ENCODE data around the gene CEP97.
A peak's percentile ranks its signal among the peaks of the same experiment; 100 is the strongest.
"Not testable (repeated sequence)": the region's sequence is repeated elsewhere in the genome, so short reads cannot be mapped to it uniquely, and the experiment has no call there.

CEP97 gene

GRCh38 chr3:101724329-101725193 lies at the start of gene CEP97:
Gene CEP97 (plus strand): TSS chr3:101724614. CDS start chr3:101724677, 63 bp downstream.
- peak; percentile 81 to 88 for DNase-seq (ENCODE audit: low read depth in 2 of 2)

- DNase-seq (ENCODE audit: low read depth in 2 of 2), result no peak
Observed at GRCh38 chr3:101675709-101676215, 48.7 kb upstream of the CEP97 start.

- peak; percentile 92 to 94 for DNase-seq (ENCODE audit: low read depth in 2 of 2)
Observed at GRCh38 chr3:101676216-101676764, 48.1 kb upstream of the CEP97 start.

- DNase-seq (ENCODE audit: low read depth in 2 of 2), result peak; percentile 99
Observed at GRCh38 chr3:101676765-101677435, 47.5 kb upstream of the CEP97 start, which contains the start of gene ZBTB11. Gene ZBTB11 (minus strand): TSS chr3:101677132. CDS start chr3:101676914, 218 bp downstream.

- DNase-seq (ENCODE audit: low read depth in 2 of 2), result no peak
Observed at GRCh38 chr3:101677436-101678286, 46.8 kb upstream of the CEP97 start.

GRCh38 chr3:101678837-101679236 lies 45.6 kb upstream of the CEP97 start:
- DNase-seq (ENCODE audit: low read depth in 2 of 2), result not testable (repeated sequence)

DNA sequence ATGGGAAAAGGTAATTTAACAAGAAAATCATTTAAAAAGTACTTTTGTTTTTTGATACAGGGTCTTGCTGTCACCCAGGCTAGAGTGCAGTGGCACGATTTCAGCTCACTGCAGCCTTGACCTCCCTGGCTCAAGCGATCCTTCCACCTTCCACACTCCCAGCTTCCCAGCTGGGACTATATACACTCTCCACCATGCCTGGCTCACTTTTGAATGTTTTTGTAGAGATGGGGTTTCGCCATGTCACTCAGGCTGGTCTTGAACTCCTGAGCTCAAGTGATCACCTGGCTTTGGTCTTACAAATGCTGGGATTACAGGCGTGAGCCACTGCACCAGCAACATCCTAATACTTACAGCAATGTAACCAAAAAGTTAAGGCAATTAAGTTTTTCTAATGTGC lies 43.9 kb upstream of the CEP97 start:
- DNase-seq (ENCODE audit: low read depth in 2 of 2), result no peak

- DNase-seq (ENCODE audit: low read depth in 2 of 2), result no peak
Observed at GRCh38 chr3:101685050-101685400, 39.4 kb upstream of the CEP97 start.

GRCh38 chr3:101685870-101686307 lies 38.5 kb upstream of the CEP97 start:
- no peak for DNase-seq (ENCODE audit: low read depth in 2 of 2)

DNA sequence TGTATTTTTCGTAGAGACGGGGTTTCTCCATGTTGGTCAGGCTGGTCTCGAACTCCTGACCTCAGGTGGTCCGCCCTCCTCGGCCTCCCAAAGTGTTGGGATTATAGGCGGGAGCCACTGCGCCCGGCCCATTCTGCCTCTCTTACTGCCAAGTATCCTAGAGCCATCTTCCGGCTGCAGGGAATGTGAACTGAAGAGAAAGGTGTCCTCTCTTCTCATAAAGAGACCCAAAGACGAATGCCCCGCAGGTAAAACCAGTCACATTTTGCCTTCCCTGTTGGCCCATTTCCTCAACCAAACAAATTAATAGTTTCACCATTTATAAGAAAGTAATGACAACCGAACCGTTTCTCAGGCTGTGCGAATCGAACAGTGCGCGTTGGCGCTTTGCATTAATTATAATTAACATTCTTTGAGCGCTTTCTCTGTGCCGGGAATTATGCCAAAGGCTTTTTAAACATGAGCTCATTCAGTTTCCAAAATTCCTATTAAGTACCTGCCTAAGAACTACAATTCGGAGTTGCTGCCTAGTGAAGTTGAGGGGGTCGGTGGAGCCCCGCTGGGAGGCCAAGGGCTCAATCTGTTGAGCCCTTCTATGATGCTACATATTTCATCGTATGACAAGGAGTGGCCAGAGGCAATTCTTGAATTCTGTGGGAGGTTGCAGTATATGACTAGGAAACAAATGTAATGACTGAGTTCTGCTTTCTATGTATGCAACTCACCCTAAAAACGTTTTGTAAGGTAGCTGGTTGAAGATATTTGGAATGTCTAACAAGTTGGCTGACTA lies 37.1 kb upstream of the CEP97 start:
- DNase-seq (ENCODE audit: low read depth in 2 of 2), result no peak

GRCh38 chr3:101689286-101689685 lies 35.1 kb upstream of the CEP97 start:
- no peak for DNase-seq (ENCODE audit: low read depth in 2 of 2)

DNA sequence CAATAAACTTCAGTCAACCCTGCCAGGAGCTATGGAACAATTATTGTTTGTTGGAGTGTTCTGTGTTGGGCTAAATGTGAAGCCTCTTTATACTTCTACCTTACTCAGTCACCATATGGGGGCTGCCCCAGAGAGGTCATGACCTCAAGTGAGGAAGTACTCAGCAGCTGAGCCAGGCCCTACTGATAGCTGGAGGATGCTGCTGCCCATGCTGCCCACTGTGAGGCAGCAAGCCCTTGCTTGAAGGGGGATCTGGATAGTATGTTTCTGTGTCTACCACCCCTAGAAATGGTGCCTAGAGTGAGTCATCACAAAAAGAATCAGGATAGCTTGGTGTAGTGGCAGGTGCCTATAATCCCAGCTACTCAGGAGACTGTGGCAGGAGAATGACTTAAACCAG lies 33.4 kb upstream of the CEP97 start:
- DNase-seq (ENCODE audit: low read depth in 2 of 2), result no peak

DNA sequence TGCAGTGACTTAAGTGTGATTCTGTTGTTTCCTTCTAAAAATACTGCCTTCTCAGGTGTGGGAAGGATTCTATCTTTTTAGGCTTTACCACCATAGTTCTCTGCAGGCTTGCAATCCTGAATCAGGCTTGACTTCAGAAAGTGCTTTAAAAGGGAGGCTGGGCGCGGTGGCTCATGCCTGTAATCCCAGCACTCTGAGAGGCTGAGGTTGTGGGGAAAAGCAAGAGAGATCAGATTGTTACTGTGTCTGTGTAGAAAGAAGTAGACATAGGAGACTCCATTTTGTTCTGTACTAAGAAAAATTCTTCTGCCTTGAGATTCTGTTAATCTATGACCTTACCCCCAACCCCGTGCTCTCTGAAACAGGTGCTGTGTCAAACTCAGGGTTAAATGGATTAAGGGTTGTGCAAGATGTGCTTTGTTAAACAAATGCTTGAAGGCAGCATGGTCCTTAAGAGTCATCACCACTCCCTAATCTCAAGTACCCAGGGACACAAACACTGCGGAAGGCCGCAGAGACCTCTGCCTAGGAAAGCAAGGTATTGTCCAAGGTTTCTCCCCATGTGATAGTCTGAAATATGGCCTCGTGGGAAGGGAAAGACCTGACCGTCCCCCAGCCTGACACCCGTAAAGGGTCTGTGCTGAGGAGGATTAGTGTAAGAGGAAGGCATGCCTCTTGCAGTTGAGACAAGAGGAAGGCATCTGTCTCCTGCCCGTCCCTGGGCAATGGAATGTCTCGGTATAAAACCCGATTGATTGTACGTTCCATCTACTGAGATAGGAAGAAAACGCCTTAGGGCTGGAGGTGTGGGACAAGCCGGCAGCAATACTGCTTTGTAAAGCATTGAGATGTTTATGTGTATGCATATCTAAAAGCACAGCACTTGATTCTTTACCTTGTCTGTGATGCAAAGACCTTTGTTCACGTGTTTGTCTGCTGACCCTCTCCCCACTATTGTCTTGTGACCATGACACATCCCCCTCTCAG lies 32.4 kb upstream of the CEP97 start:
- not testable (repeated sequence) for DNase-seq (ENCODE audit: low read depth in 2 of 2)

DNA sequence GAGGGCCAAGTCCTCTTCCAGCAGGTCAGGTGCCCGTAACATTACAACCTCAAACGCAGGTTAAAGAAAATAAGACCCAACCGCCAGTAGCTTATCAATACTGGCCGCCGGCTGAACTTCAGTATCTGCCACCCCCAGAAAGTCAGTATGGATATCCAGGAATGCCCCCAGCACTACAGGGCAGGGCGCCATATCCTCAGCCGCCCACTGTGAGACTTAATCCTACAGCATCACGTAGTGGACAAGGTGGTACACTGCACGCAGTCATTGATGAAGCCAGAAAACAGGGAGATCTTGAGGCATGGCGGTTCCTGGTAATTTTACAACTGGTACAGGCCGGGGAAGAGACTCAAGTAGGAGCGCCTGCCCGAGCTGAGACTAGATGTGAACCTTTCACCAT lies 30.9 kb upstream of the CEP97 start:
- DNase-seq (ENCODE audit: low read depth in 2 of 2), result not testable (repeated sequence)

DNA sequence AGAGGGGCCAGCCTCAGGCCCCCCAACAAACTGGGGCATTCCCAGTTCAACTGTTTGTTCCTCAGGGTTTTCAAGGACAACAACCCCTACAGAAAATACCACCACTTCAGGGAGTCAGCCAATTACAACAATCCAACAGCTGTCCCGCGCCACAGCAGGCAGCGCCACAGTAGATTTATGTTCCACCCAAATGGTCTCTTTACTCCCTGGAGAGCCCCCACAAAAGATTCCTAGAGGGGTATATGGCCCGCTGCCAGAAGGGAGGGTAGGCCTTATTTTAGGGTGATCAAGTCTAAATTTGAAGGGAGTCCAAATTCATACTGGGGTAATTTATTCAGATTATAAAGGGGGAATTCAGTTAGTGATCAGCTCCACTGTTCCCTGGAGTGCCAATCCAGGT lies 29.6 kb upstream of the CEP97 start:
- DNase-seq (ENCODE audit: low read depth in 2 of 2), result not testable (repeated sequence)

DNA sequence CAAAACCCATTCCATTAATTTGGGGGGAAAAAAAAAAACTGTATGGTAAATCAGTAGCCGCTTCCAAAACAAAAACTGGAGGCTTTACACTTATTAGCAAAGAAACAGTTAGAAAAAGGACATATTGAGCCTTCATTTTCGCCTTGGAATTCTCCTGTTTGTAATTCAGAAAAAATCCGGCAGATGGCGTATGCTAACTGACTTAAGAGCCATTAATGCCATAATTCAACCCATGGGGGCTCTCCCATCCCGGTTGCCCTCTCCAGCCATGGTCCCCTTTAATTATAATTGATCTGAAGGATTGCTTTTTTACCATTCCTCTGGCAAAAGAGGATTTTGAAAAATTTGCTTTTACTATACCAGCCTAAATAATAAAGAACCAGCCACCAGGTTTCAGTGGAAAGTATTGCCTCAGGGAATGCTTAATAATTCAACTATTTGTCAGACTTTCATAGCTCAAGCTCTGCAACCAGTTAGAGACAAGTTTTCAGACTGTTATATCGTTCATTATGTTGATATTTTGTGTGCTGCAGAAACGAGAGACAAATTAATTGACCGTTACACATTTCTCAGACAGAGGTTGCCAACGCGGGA lies 28.5 kb upstream of the CEP97 start:
- no peak for DNase-seq (ENCODE audit: low read depth in 2 of 2)

DNA sequence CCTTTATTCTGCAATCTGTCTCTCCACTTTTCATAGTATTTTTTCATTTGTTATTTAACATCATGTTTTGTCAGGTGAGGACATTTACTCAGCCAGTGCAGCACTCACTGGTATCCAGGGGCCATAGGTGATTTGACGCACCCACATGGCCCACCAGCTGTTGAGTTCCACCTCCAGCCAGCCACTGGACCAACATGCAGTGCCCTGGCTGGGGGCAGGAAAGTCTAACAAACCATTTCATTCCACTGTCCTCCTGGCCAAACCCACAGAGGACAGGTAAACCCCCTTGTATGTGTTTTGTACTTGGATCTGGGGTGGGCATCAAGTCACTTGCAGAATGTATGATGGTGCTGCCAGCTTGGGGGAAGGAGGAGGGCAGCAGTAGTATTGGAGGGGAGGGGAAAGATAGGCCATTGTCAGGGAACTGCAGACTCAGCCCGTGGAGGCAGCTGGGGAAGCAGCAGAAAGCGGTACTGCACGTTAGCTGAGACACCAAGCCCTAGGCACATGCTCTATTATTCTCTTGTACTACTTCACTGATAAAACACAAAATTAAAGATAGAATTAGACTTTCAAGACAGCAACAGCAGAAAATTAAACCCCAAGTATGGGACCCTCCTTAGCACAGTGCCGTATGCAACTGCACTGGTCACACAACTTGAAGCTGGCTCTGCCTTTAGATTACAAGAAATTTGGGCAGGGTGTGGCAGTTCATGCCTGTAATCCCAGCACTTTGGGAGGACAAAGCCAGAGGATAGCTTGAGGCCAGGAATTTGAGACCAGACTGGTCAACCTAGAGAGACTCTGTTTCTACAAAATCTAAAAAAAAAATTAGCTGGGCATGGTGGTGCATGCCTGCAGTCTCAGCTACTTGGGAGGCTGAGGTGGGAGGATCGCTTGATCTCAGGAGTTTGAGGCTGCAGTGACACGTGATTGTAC lies 22.4 kb upstream of the CEP97 start:
- DNase-seq (ENCODE audit: low read depth in 2 of 2), result no peak

GRCh38 chr3:101702726-101703125 lies 21.7 kb upstream of the CEP97 start:
- no peak for DNase-seq (ENCODE audit: low read depth in 2 of 2)
